Measurements from ENCODE around the gene PACS1. TPM values are rescaled to one million over a fixed set of nuclear protein-coding genes. Genes with fewer than 3 reads are reported as not detected.

The PACS1 gene
- polyA plus RNA-seq, 1 of the 3 experiments (the other 2 are of a cell fraction): 37.3 TPM

GRCh38 chr11:66220566-66220935, 150.5 kb downstream of the PACS1 start:
- Histone ChIP-seq H3K36me3 (replicated peaks in 1 of 2; ENCODE audit: control insufficient read depth in 1 of 2, insufficient read depth in 2 of 2, low read length in 1 of 2) (peaks cover 34 to 53% of the 10 kb centered on the region in 2 experiments), H3F3A (replicated peaks; ENCODE audit: insufficient read depth) (peaks cover 8% of the 10 kb centered on the region), H3K27me3 (ENCODE audit: insufficient read depth) (no peaks in the 10 kb centered on the region), H3K4me3 (ENCODE audit: low read depth in 2 of 2, low read length in 1 of 2) (no peak overlapping the region), H3K4me2 (no peak overlapping the region), H3K9me3 (no peaks in the 10 kb centered on the region), H3K9me2 (no peaks in the 10 kb centered on the region), H4K20me1 (ENCODE audit: insufficient read depth) (0 out of 2 replicates have a peak, but pooled peaks cover 4% of the 10 kb centered on the region), H2AFZ (ENCODE audit: low read depth) (no peak overlapping the region), H3K4me1 (ENCODE audit: control insufficient read depth in 1 of 2, insufficient read depth in 2 of 2, low read depth in 1 of 2, low read length in 1 of 2) (peaks cover 0 to 6% of the 10 kb centered on the region in 2 experiments; a peak in 1 of 4 replicates), H3K9ac (no peak overlapping the region), H3K79me2 (ENCODE audit: insufficient read depth) (no peaks in the 10 kb centered on the region), H3K27ac (ENCODE audit: low read depth in 2 of 2, low read length in 1 of 2) (no peak overlapping the region)
- WGBS (ENCODE audit: low lambda C conversion rate): 94% methylated on average over 5 of the region's 6 CpGs
- DNase-seq: no peak
- POLR2A ChIA-PET: no interaction called here
- TF ChIP-seq SMC3 (IDR thresholded peaks at IDR 0.05; ENCODE audit: low read depth, low read length) (no peak), GATA2 (CRISPR knock-in tag; IDR thresholded peaks at IDR 0.05) (no peak), SIN3A (IDR thresholded peaks at IDR 0.05; ENCODE audit: borderline replicate concordance, low read depth, low read length) (no peak)
- TF ChIP-seq, protein P1, sequence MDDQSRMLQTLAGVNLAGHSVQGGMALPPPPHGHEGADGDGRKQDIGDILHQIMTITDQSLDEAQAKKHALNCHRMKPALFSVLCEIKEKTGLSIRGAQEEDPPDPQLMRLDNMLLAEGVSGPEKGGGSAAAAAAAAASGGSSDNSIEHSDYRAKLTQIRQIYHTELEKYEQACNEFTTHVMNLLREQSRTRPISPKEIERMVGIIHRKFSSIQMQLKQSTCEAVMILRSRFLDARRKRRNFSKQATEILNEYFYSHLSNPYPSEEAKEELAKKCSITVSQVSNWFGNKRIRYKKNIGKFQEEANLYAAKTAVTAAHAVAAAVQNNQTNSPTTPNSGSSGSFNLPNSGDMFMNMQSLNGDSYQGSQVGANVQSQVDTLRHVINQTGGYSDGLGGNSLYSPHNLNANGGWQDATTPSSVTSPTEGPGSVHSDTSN (IDR thresholded peaks at IDR 0.05): no peak
- CTCF ChIA-PET: interaction anchor here (0.9 to 6.7 kb wide), 4 partner anchors 9 to 59 kb away, joined by 3 to 73 read pairs (median 14); partner anchors contain the start of genes CNIH2 and RAB1B

GRCh38 chr11:66221012-66221411, 150.9 kb downstream of the PACS1 start:
- no peaks in the 10 kb centered on the region for H3K27me3 ChIP-seq (ENCODE audit: insufficient read depth)
- no peak overlapping the region for H3K9ac ChIP-seq
- H3K4me3 ChIP-seq (ENCODE audit: low read depth in 2 of 2, low read length in 1 of 2): no peak overlapping the region
- no peaks in the 10 kb centered on the region for H3K9me2 ChIP-seq
- no peak for DNase-seq
- 97% methylated on average over 11 of the region's 13 CpGs for WGBS (ENCODE audit: low lambda C conversion rate)
- H3K9me3 ChIP-seq: no peaks in the 10 kb centered on the region
- 0 out of 2 replicates have a peak, but pooled peaks cover 4% of the 10 kb centered on the region for H4K20me1 ChIP-seq (ENCODE audit: insufficient read depth)
- H3K36me3 ChIP-seq (replicated peaks in 1 of 2; ENCODE audit: control insufficient read depth in 1 of 2, insufficient read depth in 2 of 2, low read length in 1 of 2): peaks cover 31 to 51% of the 10 kb centered on the region in 2 experiments
- no peak overlapping the region for H3K27ac ChIP-seq (ENCODE audit: low read depth in 2 of 2, low read length in 1 of 2)
- peaks cover 8% of the 10 kb centered on the region for H3F3A ChIP-seq (replicated peaks; ENCODE audit: insufficient read depth)
- H2AFZ ChIP-seq (ENCODE audit: low read depth): no peak overlapping the region
- POLR2A ChIA-PET: interaction anchor here (1.6 kb wide), 1 partner anchor 47 kb away, joined by 5 read pairs; no protein-coding TSS in a partner anchor
- H3K79me2 ChIP-seq (ENCODE audit: insufficient read depth): no peaks in the 10 kb centered on the region
- CTCF ChIA-PET: interaction anchor here (0.9 to 6.7 kb wide), 12 partner anchors 8 to 152 kb away, joined by 3 to 73 read pairs (median 11); partner anchors contain the start of genes CNIH2 and RAB1B
- H3K4me1 ChIP-seq (ENCODE audit: control insufficient read depth in 1 of 2, insufficient read depth in 2 of 2, low read depth in 1 of 2, low read length in 1 of 2): peaks cover 0 to 6% of the 10 kb centered on the region in 2 experiments; a peak in 1 of 4 replicates
- no peak overlapping the region for H3K4me2 ChIP-seq
- TF ChIP-seq RXRA (IDR thresholded peaks at IDR 0.05; ENCODE audit: borderline replicate concordance, low read depth) (no peak), RAD21 (IDR thresholded peaks at IDR 0.05; ENCODE audit: low read length) (no peak), TEAD4 (IDR thresholded peaks at IDR 0.05; ENCODE audit: borderline replicate concordance, insufficient read depth) (no peak), FOXM1 (IDR thresholded peaks at IDR 0.05; ENCODE audit: low read depth) (no peak), RCOR1 (IDR thresholded peaks at IDR 0.05; ENCODE audit: low read length) (no peak), GABPA (IDR thresholded peaks at IDR 0.05; ENCODE audit: low read depth) (no peak), CTCF (IDR thresholded peaks at IDR 0.05) (no peak), SIN3A (IDR thresholded peaks at IDR 0.05; ENCODE audit: borderline replicate concordance, low read depth, low read length) (no peak), EZH2phosphoT487 (IDR thresholded peaks at IDR 0.05; ENCODE audit: borderline replicate concordance, low read depth) (no peak), SMC3 (IDR thresholded peaks at IDR 0.05; ENCODE audit: low read depth, low read length) (no peak)
- TF ChIP-seq, protein P2, sequence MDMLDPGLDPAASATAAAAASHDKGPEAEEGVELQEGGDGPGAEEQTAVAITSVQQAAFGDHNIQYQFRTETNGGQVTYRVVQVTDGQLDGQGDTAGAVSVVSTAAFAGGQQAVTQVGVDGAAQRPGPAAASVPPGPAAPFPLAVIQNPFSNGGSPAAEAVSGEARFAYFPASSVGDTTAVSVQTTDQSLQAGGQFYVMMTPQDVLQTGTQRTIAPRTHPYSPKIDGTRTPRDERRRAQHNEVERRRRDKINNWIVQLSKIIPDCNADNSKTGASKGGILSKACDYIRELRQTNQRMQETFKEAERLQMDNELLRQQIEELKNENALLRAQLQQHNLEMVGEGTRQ (IDR thresholded peaks at IDR 0.05; ENCODE audit: borderline replicate concordance, low read depth, low read length): no peak

Measured in SK-N-SH (cell line).